Fibroblast of skin of right biceps (primary cell): ENCODE measurements around the gene GPHN.
A peak's percentile ranks its signal among the peaks of the same experiment; 100 is the strongest.
"Not testable (repeated sequence)": the region's sequence is repeated elsewhere in the genome, so short reads cannot be mapped to it uniquely, and the experiment has no call there.

Source experiments
- DNase-seq: peaks from one replicate; pipeline ENCODE4 v3.0.0-alpha.2; 2013

GPHN gene

GRCh38 chr14:66677780-66678179 is 169.8 kb downstream of the GPHN start:
- no peak for DNase-seq

- DNase-seq, result no peak
Measured at GRCh38 chr14:66680216-66680615, 172.3 kb downstream of the GPHN start.

- no peak for DNase-seq
Measured at GRCh38 chr14:66696326-66696725, 188.4 kb downstream of the GPHN start.

DNA sequence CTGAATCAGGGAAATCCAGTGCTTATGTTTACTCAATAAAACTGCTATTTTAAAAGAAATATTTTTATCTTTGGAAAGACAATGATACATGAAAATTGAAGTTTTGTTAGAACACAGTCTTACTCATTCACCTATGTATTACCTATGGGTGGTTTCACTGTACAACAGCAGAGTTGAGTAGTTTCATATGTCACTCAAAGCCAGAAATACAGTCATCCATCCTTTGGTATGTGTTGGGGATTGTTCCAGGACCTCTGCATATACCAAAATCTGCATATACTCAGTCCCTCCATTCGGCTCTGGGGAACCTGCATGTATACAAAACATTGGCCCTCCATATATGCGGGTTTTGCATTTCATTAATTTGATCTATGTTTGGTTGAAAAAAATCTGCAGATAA is 190.6 kb downstream of the GPHN start:
- no peak for DNase-seq

DNA sequence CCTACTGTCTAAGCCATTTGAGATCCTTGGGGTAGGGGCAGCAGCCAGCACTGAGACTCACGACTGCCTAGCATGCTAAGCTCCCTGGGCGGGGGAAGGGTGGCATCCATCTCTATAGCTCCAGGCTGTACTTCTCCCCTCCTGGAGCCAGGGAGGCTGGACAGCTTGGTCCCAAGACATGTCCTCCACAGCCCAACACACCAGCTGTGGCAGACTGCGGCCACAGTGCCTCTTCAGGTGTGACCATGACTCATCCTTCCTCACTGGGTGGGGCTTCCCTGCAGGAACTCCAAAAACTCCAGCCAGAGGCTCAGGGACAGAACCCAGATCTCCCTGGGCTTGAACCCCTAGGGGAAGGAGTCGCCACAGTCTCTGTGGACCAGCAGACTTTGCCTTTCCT is 193.9 kb downstream of the GPHN start:
- DNase-seq, result no peak

- no peak for DNase-seq
Measured at GRCh38 chr14:66708267-66708666, 200.3 kb downstream of the GPHN start.

- DNase-seq, result peak; percentile 30
Measured at GRCh38 chr14:66709291-66709690, 201.3 kb downstream of the GPHN start.

DNA sequence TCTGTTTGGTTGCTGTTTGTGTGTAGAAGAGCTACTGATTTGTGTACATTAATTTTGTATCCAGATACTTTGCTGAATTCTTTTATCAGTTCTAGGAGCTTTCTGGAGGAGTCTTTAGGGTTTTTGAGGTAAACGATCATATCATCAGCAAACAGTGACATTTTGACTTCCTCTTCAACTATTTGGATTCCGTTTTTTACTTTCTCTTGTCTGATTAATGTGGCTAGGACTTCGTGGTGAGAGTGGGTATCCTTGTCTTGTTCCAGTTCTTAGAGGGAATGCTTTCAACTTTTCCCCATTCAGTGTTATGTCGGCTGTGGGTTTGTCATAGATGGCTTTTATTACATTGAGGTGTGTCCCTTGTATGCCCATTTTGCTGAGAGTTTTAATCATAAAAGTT is 206.3 kb downstream of the GPHN start:
- not testable (repeated sequence) for DNase-seq

DNA sequence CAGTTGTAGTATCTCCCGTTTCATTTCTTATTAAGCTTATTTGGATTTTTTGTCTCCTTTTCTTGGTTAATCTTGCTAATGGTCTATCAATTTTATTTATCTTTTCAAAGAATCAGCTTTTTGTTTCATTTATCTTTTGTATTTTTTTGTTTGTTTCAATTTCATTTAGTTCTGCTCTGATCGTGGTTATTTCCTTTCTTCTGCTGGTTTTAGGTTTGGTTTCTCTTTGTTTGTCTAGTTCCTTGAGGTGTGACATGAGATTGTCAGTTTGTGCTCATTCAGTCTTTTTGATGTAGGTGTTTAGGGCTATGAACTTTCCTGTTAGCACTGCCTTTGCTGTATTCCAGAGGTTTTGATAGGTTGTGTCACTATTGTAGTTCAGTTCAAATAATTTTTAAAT is 207.4 kb downstream of the GPHN start:
- not testable (repeated sequence) for DNase-seq

DNA sequence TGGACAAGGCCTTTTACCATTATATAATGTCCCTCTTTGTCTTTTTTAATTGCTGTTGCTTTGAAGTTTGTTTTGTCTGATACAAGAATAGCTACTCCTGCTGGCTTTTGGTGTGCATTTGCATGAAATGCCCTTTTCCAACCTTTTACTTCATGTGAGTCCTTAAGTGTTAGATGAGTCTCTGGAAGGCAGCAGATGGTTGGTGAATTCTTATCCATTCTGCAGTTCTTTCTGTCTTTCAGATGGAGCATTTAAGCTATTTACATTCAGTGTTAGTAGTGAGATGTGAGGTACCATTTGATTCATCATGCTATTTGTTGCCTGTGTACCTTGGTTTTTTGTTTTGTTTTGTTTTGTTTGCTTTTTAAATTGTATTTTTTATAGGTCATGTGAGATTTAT is 208.3 kb downstream of the GPHN start:
- DNase-seq, result no peak

- DNase-seq, result no peak
Measured at GRCh38 chr14:66717561-66718140, 209.7 kb downstream of the GPHN start.

- no peak for DNase-seq
Measured at GRCh38 chr14:66724996-66725395, 217.0 kb downstream of the GPHN start.

GRCh38 chr14:66731298-66731697 is 223.4 kb downstream of the GPHN start:
- DNase-seq, result not testable (repeated sequence)

GRCh38 chr14:66735853-66736252 is 227.9 kb downstream of the GPHN start:
- DNase-seq, result no peak

DNA sequence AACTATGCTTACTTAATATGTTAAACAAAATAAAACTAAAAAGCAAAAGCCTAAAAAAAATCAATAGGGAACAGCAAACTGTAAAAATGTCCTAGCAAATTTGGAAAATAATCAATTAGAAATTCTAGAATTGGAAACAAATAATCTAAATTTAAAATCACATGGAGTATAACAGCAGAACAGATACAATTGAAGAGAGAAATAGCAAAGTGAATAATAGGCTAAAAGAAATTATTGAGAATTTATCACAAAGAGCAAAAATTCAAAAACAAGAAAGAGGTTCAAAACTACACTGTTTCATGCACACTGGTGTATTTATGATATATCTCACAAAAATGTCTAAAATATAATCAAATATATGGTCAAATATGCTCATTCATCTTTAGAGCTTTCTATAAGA is 231.9 kb downstream of the GPHN start:
- no peak for DNase-seq

DNA sequence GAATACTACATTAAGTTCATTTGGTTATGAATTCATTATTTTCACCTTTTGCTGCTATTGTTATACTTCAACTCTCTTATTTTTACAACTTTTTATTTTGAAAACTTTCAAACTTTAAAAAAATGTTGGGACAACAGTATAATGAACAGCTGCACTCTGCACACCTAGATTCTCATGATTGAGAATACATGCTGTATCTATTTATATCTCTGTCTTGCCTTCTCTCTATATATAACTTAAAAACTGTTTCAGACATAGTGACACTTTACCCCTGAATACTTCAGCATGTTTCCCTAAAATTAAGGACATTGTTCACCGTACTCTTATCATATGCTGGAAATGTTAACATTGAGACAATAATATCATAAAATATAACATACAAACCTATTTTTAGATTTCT is 237.1 kb downstream of the GPHN start:
- DNase-seq, result no peak

GRCh38 chr14:66746316-66747006 is 238.5 kb downstream of the GPHN start:
- DNase-seq, result peak; percentile 37

DNA sequence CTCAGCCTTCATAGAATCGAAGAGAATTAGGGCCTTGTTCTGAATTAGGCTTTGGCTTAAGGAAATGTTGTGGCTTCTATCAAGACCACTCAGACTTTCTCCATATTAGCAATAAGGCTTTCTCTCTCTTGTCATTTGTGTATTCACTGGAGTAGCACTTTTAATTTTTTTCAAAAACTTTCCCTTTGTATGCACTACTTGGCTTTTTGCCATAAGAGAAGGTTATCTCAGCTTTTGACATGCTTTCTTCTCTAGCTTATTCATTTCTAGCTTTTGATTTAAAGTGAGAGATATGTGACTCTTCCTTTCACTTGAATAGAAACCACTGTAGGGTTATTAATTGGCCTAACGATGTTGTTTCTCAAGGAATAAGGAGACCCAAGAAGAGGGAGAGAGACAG is 244.2 kb downstream of the GPHN start:
- no peak for DNase-seq

DNA sequence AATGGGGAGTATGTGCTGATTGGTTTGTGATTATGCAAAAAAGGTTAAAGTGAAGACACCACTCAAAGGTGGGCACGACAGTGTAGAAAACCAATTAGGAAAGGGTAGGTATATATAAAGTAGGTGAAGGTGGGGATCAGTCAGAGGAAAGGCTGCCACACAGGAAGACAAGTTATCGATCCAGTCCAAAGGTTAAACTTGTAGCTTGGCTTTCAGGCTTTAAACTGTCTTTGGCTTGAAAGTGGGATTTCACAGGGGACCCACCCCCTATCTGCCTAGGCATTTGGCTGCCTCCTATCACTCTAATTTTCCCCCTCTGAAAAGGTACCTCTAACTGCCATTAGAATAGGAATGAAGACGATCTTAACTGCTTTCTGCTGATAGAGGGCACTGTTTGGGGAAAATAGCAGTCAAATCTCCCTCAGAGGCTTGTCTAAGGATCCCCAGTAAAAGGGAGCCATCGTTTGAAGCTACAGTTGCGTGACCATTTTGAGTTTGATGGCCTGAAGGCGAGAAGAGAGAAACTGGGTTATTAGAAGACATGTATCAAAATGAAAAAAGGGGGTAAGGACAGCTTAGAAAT is 250.2 kb downstream of the GPHN start:
- DNase-seq, result no peak

DNA sequence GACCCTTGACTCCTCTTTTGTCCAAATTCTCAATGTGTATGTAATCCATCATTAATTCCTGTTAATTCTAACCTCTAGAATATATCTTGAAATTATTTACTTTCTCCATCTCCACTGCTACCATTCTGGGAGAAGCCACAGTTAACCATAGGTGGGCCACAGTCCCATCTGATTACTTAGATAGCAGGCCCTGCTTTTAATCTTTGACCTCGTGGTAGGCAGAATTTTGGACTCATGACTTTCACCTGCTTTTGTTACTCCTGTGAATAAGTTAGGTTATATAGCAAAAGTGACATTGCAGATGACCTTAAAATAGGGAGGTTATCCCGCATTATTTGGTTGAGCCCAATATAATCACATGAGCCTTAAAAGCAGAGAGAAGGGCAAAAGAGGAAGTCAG is 264.2 kb downstream of the GPHN start:
- DNase-seq, result no peak

DNA sequence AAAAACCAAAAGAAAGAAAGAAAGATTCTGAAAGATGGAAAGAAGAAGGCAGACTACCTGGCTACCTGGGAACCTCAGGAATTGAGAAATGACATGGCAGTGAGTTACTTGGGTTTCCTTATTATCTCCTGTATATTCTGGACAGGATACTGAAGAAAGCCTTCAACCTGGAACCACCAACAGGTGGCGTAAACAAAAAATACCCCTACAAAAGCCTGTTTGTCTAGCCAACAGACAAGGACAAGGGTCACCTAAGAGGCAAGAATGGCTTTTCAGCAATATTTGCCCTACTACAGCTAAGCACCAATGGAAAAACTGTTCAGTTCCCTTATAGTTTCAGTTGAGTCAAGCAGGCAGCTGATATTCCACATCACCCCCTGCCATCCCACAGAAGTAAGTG is 274.9 kb downstream of the GPHN start:
- DNase-seq, result no peak

GRCh38 chr14:66790101-66790500 is 282.2 kb downstream of the GPHN start:
- no peak for DNase-seq

- DNase-seq, result no peak
Measured at GRCh38 chr14:66802962-66803361, 295.0 kb downstream of the GPHN start.

DNA sequence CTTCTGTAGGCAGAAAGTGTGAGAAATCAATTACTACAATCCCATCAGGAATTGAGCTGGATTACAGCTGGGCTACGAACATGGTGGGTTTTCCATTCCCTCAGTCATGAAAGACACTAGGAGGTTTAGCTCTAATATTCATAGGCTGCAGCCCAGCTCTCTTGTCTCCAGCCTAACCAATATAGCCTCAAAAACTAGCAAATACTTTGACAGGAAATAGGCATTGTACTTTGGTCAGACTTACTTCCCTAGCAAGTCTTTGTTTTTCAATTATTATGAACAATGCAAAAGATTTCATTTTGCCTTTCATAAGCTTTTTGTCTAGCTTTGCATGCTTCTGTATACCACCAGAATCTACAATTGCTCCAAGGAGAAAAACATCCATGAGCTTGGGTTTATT is 296.2 kb downstream of the GPHN start:
- DNase-seq, result no peak

DNA sequence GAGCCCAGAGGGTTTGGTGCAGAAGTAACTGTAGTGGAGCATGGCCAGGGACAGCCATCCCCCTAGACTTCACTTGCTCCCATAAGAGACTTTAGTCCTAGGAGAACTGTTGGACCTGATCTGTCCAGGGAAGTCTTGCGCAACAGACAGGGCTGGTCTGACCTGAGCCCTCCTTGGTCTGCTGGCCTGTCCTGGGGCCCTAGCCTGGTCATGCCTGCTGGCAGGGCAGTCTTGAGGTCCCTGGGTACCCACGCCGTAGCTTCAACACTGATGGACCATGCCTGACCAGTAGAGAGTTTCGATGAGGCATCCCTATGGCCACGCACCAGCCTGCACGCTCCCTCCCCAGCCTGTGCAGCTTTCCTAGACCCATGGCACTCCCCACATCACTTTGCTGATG is 305.7 kb downstream of the GPHN start:
- no peak for DNase-seq
